GM21825 (cell line): ENCODE measurements around the gene DMRTA2.

Experiments
- ATAC-seq: cut with Tn5 transposase; IDR thresholded peaks from one replicate; pipeline ENCODE4 v1.9.1; 2021; ENCODE audit warnings: mild to moderate bottlenecking, moderate library complexity; ENCODE audit not compliant: unreplicated experiment

The DMRTA2 gene

GRCh38 chr1:50424045-50424883 is 1.0 kb upstream of the DMRTA2 start:
- ATAC-seq = no peak

DNA sequence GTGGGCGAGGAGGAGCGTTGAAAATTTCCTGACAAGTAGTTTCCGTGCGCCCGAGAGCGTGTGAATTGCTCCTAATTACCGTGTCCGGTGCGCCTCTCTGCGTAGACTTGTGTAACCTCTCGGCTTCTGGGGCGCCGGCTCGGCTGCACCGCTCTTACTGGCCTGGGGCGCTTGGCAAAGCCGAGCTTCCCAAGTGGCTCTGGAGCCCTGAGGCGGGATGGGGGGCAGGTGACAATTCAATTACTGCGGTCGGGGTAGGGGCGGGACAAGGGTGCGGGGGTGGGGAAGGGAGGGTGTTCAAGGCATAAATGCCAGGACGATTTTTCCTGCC is 392 bp upstream of the DMRTA2 start:
- no peak for ATAC-seq

- no peak for ATAC-seq
Measured at GRCh38 chr1:50422675-50422945, 633 bp downstream of the DMRTA2 start.

DNA sequence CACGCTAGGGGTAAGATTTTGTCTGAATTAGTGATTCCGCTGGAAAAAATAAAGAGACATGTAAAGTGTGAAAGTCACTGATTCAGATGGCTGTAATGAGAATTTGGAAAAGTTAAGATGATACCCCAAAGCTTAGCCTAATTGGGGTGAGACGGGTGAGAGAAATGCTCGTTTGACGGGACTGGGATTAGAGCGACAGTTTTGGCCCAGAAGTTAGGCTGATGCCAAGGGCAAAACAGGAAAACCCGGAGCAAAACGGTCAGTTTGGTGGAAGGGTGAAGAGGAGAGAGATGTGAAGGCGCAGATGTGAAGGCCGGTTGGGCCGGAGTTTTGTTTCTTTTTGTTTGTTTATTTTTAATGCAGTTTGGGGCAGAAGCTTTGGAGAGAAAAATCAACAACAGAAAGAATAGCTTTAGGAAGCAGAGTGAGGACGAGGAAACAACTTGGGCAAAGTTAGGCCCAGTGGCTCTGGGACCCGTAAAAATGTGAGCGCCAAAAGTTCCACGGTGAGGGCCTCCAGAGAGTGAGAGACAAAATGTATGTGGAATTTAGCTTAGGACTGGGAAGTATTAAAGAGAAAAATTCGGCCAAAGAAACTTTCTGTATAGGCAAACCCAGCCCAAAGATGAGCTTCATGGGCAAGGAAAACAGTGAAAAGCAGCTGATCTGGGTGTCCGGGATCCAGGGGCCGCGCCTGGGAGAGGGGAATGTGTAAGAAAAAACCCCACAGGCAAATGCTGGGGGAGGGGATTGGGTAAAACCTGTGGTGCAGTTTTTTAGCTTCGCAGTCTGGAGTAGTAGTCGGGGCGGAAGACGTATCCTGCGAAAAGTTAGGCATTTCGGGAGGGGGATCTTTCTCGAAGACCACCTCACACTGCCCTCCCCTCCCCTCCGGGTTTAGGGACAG is 1.2 kb downstream of the DMRTA2 start:
- ATAC-seq = no peak

DNA sequence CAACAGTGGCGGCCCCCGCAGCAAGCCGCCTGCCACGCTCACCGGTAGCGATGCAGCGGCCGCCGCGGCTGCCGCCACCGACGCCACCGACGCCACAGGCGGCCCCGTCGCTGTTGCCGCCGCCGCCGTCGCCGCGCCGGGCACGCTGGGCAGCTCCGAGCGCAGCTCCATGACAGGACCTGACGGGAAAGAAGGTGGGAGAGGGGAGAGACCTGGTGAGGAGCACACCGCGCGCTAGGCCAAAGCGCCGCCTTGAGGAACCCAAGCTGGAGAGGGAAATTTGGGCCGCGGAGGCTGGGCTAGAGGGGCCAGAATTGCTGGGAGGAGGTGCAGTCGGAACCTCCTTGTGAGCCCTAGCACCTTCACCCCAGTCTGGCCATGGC is 1.9 kb downstream of the DMRTA2 start:
- ATAC-seq = no peak

DNA sequence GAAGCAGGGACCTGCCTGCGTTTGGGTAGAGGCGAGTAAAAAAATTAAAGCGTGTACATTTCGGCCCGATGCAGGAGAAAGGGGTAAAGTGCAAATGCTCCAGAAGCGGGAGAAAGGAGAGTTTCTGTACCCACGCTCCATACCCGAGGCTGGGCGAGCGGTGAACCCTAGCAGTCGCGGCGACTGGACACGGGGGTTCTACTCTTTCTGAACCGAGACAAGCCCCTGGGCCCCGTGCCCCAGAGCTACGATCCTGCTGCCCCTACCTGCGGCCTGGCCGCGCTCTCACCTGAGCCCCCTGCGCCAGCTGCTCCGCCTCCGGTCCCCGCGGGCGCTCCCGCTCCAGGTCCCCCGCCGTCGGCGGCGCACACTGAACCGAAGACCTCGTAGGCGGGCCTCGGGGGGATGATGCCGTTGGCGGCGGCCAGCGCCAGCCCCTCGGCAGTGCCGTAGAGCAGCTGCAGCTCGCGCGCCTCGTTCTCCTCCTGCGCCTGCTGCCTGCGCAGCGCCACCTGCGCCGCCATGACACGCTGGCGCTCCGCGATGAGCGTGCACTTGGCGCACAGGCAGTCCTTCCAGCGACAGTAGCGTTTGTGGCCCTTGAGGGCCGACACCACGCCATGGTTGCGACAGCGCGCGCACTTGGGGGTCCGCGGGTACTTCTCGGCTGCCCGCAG is 2.4 kb downstream of the DMRTA2 start:
- ATAC-seq = no peak

DNA sequence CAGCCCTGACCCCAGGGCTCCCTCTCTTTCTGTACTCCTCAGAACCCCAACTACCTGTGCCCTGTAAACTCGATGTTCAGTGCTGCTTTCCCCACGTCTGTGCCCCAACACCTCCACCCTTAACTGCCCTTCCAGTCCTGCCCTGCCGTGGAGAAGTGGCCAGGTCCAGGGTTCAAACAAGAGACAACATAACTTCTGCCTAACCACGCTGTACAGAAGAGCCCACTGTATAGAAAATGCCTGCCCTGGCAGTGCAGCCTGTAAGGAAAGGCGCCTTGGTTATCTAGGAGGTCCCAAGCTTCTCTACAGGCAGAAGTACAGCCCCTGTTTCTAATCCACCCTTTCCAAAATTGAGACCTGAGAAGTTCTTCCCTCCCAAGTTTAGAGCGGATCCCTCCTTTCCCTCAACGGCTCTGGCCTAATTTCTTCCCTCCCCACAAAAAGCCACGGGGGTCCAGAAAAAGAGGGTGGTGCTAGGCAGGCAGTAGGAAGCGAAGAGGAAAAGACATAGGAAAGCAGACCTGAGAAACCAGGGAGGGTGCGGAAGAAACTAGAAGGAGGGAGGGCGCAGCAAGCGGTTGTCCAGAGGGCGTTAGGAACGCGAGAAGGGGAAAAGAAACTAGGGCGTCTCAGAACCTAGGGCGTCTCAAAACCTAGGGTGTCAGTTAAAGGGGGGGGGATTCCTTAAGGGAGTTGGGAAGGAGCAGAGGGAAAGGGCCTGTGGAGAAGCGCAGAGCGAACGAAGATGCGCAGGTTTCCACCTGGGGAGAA is 3.2 kb downstream of the DMRTA2 start:
- ATAC-seq = no peak

DNA sequence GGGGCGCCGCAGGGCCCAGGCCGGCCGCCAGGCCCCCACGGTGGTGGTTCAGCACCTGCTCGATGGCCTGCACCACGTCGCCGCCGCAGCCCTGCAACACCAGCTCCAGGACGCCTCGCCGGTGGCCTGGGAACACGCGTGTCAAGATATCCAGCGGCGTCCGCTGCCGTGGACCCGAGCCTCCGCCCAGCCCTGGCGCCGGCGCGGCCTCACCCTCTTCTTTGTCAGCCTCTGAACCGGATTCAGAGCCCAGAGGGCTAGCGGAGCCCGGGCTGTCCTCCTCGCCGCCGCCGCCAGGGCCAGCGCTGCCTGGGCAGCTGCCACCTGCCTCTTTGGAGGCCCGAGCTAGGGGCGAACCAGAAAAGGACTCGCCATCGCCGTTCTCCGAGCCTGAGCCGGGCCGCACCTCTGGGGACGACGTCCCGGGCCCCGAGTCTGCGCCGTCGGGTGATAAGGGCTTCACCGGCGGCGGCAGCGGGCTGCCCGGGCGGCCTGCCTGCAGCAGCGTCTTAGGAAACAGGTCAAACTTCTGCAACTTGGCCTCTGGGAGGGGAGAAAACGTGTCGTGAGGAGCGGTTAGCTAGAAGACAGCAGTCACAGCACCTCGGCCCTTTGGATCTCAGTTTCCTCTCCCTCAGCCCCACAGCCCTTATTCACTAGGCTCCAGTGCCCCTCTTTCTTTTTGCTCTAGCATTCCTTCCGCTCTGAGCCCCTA is 3.9 kb downstream of the DMRTA2 start:
- no peak for ATAC-seq

DNA sequence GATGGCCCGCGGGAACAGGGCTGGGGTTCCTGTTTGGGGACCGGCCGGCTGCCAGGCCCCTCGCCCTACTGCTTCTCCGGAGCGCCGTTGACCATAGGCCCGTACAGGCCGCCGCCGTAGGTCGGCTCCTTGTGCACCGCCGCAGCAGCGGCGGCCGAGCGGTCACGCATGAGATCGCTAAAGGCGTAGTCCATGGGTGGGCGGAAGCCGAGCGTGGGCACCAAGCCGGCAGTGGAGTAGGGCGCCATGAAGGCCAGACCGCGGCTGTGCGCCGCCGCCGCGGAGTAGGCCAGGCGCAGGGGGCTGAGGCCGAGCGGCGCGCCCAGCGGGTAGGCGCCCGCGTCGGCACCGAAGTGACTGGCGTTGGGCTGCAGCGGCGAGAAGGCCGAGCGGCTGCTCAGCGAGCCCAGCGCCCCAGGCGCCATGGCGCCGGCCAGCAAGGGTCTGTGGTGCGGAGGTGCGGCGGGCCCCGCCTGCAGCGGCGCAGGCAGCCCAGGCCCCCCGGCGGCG is 4.6 kb downstream of the DMRTA2 start:
- ATAC-seq = no peak

- ATAC-seq = no peak
Measured at GRCh38 chr1:50417946-50418599, 5.2 kb downstream of the DMRTA2 start.

- no peak for ATAC-seq
Measured at GRCh38 chr1:50417507-50417906, 5.7 kb downstream of the DMRTA2 start.

DNA sequence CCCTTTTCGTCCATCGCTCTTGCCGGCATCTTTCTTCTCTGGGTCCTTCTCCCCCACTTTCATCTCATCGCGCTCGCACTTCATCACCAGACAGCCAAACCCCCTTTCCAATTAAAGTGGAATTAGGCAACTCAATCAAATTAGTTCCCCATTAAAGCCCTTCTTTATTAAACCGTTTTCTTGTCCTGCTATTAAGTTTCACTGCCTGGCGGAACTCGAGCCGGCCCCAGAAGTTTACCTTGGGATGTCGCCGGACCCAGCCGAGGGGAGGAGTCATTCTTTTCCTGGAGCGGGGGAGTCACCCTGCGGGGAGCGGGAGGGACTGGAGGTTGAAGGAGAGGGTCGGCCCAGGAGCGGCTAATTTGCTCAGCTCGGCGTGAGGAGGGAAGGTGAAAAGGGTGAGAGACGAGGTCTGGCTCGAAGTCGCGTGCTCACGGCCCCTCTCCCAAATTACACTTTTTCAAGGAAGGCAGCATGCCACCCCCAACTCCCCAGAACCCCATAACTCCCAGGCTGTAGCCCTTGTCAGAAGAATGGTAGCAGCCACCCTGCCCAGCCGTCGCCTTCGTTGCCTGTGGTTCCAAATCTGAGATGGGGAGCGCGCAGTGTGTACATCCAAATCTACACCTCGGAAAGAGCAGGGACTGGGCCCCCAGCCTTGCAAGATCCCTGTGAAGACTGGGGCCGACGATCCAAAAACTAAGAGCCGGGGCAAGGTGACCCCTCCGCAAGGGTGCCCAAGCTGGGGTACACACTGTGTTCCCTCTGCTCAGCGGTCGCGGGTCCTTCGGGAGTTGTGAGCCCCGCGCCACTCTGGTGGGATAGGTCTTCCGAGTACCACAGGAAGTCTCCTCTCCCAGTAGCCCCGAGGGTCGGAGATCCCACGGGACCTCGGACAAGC is 6.4 kb downstream of the DMRTA2 start:
- no peak for ATAC-seq

GRCh38 chr1:50416150-50416527 is 7.1 kb downstream of the DMRTA2 start:
- no peak for ATAC-seq

- ATAC-seq = no peak
Measured at GRCh38 chr1:50415235-50416149, 7.8 kb downstream of the DMRTA2 start.

DNA sequence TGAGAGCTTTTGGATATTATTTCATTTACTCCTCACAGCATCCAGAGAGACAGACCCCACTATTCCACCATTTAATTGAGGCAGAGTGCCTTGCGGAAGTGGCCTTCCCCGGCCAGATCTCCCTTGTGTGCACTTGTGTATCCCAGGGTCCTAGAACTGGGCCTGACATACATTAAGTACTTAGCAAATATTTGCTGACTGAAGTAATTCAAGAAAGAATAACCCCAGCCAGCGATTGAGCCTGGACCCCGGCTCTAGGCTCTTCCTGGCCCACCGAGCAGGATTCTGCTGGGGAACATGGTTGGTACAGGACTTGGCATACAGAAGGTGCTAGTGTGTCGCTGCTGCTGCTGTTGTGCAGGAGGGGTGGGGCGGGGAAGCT is 8.4 kb downstream of the DMRTA2 start:
- ATAC-seq = no peak

DNA sequence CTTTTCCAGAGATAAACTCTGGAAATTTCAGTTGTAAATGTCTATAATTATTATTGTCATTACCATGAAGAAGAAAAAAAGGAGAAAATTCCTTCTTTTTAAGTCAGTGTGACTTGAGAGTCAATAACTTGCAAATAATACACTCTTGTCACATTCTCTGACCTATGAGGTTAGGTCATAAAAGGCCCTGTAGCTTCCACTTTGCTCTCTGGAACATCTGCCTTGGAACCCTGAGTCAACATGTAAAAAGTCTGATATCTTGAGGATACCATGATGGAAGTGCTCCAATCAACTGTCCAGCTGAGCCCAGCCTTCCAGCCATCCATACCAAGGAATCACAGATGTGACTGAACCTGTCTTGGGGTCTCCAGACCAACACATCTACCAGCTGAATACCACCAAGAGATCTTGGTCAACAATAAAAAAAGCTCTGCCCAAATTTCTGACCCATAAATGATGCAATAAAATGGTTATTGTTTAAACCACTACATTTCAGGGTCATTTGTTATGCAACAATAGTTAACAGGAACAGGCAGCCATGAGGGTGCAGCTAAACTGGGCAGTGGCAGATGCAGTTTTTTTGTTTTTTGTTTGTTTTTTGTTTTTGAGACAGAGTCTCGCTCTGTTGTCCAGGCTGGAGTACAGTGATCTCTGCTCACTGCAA is 10.3 kb downstream of the DMRTA2 start:
- no peak for ATAC-seq

GRCh38 chr1:50405814-50406213 is 17.4 kb downstream of the DMRTA2 start:
- no peak for ATAC-seq
